Hypothalamus (tissue), 51 donors: ENCODE measurements around the gene HOXB5.

Source experiments
- DNase-seq, 51 donors: peaks; one replicate each; lab custom pipeline; 2025; lab: John Stamatoyannopoulos, UW

HOXB5 gene

DNA sequence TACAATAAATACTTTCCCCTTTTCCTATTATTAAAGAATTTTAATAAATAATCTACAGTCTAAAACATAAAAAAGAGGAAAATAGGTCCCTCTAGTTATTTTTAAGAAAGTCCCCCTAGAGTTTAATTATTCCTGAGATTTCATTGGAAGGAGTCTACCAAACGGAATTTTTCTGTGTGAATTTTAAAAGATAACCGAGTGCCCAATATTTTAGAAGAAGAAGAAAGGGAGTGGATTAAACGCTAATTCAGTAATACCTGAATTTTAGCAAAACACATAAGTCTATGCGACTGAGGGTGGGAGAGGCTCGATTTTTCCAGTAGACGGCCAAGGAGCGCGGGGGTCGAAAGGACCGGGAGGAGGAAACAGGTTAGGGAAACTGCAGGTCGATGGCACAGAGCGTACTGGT lies 50.9 kb downstream of the HOXB5 start:
- DNase-seq, result no peak

DNA sequence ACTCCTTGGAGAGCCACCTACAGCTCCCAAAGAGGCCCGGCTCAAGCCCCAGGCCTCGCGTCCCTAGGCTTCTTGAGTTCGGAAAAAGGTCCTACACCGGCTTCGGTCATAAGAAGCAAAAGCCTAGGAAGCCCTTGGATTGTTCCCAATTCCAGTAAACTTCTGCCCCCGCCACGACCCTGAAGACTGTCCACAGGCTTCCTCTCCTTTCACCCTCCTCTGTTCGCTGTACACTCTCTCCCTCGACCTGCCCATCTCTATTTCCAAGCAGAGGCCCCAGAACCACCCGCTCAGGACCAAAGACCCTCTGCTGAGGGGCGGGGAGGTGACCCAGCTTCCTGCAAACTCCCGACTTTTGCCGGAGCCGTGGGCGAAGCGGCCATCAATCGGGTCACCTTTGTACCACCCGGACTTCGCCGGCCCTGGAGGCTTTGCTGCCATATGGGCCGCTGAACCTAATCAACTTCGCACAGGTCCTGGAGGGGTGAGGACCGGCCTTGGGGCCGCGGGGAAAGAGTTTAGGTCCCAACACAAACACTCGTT lies 51.4 kb downstream of the HOXB5 start:
- DNase-seq, result no peak

DNA sequence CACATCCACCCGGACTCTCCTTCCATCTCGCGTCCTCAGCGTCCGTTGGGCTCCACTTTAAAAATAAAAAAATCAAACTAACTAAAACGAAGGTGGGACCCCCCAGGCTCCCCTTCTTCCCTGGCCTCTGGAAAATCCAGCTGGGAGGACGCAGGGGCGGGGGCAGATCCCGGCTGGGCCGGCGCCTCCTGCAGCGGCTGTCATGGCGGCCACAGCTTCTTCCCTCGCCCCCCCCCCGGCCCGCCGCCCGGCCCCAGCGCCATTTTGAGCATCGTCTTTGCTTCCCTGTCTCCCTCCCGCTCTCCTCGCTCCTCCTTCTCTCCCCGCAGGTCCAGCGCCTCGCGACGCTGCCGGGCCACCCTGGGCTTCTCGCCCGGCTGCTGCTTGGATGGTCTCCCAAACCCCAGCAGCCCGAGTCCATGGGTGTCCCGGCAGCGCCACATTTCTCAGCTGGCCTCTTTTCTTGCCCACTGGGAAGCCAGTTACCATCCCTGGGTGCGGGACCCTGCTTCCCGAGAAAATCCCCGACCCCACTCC lies 51.9 kb downstream of the HOXB5 start:
- DNase-seq, result no peak
